AML-193 (cell line): Measurements from ENCODE around the gene KRTAP1-4.
"Not testable (repeated sequence)": the region's sequence is repeated elsewhere in the genome, so short reads cannot be mapped to it uniquely, and the experiment has no call there.

Experiments used
- DNase-seq, 2 experiments: peaks; one replicate each; lab custom pipeline; 2025; lab: John Stamatoyannopoulos, UW

Gene KRTAP1-4

GRCh38 chr17:41048441-41048840 lies 18.4 kb upstream of the KRTAP1-4 start:
- DNase-seq, result no peak

- DNase-seq, result not testable (repeated sequence)
These were observed 16.9 kb upstream of the KRTAP1-4 start, which contains the start of gene KRTAP2-1 for GRCh38 chr17:41046735-41047465. Gene KRTAP2-1, minus strand, starts transcription at chr17:41047316. Its CDS starts 49 bp downstream, at chr17:41047267.

- DNase-seq, result no peak
These were observed 13.0 kb upstream of the KRTAP1-4 start for GRCh38 chr17:41042953-41043352.

DNA sequence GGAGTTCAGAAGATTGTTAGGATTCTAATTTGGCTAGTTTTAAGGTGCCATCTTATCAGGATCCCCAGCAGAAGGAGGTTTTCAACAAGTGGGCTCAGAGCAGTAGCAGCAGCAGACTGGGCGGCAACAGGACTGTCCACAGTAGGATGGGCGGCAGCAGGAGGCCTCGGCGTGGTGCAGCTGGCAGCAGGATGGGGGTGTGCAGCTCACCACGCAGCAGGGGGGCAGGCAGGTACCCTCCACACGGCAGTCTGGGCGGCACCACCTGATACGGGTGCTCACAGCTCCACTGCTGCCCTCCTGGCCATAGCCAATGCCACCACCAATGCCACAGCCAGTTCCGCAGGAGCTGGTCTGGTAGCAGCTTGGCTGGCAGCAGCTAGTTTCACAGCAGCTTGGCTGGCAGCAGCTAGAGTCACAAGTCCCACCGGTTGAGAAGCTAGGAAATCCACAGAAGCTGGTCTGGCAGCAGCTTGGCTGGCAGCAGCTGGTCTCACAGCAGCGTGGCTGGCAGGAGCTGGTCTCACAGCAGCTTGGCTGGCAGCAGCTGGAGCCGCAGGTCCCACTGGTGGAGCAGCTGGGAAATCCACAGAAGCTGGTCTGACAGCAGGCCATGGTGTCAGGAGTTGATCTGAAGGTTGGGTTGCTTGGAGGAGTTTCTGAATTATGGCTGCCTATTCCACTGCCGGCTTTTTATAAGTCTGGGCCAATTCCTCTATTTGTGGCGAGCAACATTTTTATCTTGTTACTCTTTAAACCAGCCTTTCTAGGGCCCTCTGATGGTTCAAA lies 11.0 kb upstream of the KRTAP1-4 start, which contains the start of gene KRTAP1-1:
TSS of gene KRTAP1-1 (minus strand) at position 668 of the 789 bp plus-strand sequence. CDS start at position 615, 53 bp downstream.
- DNase-seq, result not testable (repeated sequence)

DNA sequence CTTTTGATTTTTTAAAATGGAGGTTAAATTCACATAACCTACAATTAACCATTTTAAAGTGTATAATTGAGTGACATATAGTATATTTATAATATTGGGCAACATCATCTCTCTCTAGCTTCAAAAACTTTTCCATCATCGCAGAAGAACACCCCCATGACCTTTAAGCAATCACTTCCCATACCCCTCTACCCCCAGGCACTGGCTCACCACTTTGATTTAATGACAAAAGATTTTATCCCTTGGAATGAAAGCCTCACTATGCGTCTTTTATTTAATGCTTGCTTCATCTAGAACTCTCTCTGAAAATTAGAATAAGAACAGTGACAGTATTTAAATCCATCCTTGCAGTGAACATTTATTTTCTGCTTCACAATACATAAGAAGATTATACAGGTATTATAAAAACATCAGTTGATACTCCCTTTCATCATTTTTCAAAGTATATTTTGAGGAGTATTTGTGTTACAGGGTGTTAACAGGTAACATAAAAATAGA lies 7.9 kb upstream of the KRTAP1-4 start:
- no peak for DNase-seq

- not testable (repeated sequence) for DNase-seq
These were observed 4.4 kb upstream of the KRTAP1-4 start, which contains the start of gene KRTAP1-3 for GRCh38 chr17:41034346-41034935. Gene KRTAP1-3, minus strand, starts transcription at chr17:41034874. Its CDS starts 53 bp downstream, at chr17:41034821.

- no peak for DNase-seq
These were observed 3.1 kb downstream of the KRTAP1-4 start, which contains the start of gene KRTAP1-5 for GRCh38 chr17:41026715-41027471. Gene KRTAP1-5, minus strand, starts transcription at chr17:41027208. Its CDS starts 53 bp downstream, at chr17:41027155.

DNA sequence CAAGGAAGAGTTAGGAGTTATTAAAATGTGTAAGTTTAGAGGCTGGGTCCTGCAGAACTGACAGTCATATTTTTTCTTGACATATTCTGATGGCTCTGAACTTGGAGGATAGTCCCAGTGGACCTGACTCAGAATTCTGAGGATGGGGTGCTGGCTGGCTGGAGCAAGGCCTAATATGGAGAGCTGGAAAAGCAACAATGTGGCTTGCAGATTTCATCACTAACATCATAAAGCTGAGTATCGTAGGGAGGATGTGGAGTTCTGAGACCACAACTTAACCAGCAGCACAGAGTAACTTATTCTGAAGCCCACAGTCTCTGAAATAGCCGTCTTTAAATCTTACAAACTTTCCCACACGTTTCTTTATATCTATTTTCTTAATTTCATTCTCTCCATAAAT lies 5.3 kb downstream of the KRTAP1-4 start:
- no peak for DNase-seq

GRCh38 chr17:41020336-41020735 lies 9.7 kb downstream of the KRTAP1-4 start:
- no peak for DNase-seq

GRCh38 chr17:41019415-41019814 lies 10.6 kb downstream of the KRTAP1-4 start:
- DNase-seq, result no peak

DNA sequence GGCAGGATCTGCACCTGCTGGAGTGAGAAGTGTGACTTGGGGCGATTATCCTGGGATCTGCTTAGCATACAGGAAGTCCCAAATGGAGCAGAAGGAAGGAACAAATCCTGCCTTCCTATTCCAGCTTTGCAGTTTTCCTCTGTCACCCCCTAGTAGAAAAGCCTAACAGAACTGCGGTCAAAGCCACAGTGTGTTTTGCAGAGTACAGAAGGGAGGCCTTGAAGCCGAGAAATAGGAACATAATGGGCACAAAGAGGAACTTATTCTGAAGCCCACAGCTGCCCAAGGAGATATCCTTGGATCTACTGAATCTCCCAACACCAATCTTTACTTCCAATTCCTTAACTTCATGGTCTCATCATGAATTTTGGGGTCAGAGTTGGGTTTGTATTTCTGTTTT lies 11.5 kb downstream of the KRTAP1-4 start:
- DNase-seq, result no peak

GRCh38 chr17:41016578-41017215 lies 13.3 kb downstream of the KRTAP1-4 start:
- DNase-seq, result no peak

GRCh38 chr17:41015454-41015853 lies 14.5 kb downstream of the KRTAP1-4 start:
- no peak for DNase-seq

DNA sequence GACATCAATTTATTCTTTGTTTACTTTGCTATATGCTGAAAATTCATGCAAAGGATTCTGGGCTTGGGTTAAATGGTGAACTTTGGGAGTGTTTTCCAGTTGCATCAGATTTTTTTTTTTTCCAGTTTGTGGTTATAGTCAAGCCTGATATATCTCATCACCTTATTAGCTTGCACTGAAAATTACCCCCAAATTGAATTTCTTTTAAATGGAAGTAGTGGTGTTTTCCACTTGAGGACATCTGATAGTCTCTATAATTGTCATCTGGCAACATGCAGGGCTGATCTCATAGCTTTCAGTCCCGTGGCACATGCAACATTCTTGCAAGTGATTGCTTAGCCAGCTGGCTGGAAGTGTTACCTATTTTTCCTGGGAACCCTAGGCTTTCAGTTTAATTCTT lies 16.4 kb downstream of the KRTAP1-4 start:
- DNase-seq, result no peak

- no peak for DNase-seq
These were observed 16.8 kb downstream of the KRTAP1-4 start for GRCh38 chr17:41013181-41013580.

DNA sequence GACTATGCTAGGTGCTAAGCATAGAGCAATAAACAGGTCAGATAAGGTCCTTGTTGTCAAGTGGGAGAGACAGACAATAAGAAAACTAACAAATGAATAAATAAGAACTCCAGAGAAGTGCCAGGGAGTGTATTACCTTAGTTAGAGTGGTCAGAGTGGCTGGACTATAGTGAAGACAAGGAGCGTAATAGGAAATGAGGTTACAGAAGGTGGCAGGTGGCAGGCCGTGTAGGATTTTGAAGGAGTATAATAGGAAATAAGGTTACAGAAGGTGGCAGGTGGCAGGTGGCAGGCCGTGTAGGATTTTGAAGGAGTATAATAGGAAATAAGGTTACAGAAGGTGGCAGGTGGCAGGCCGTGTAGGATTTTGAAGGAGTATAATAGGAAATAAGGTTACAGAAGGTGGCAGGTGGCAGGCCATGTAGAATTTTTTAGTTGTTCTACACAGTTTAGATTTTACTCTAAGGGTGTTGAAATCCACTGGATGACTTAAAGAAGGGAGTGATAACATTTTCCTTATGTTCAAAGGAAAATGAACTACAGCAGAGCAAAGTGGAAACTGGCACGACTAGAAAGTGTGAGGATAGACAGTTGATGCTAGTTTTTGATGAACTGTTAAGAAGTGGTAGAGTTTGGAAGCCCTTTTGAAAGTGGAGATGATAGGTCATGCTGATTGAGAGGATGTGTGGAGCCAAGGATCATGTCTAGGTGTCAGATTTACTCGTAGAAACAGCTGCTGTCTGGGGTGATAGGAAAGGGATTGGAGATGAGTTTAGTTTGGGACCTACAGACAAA lies 17.5 kb downstream of the KRTAP1-4 start:
- DNase-seq, result no peak

- no peak for DNase-seq
These were observed 19.6 kb downstream of the KRTAP1-4 start for GRCh38 chr17:41010441-41010840.

GRCh38 chr17:41009936-41010335 lies 20.1 kb downstream of the KRTAP1-4 start:
- no peak for DNase-seq

DNA sequence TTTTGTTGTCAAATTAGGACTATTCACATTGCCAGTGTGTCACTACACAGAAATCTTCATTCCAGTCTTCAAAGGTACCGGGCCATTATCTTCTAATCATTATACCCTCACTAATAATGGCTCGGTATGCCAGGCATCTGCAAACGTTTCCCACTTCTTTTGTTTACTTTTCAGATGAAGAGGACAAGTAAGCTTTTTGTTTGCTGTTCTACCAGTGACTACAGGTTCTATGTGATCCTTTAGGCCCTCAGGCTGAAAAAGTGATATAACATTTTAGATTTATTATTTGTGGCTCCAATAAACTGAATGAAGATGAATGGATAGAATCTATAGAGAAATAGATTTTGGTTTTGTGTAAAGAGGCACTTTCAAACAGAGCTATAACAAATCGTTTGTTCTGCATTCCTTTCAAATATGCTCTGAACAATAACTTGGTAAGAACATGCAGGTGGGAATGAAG lies 20.7 kb downstream of the KRTAP1-4 start:
- DNase-seq, result no peak

DNA sequence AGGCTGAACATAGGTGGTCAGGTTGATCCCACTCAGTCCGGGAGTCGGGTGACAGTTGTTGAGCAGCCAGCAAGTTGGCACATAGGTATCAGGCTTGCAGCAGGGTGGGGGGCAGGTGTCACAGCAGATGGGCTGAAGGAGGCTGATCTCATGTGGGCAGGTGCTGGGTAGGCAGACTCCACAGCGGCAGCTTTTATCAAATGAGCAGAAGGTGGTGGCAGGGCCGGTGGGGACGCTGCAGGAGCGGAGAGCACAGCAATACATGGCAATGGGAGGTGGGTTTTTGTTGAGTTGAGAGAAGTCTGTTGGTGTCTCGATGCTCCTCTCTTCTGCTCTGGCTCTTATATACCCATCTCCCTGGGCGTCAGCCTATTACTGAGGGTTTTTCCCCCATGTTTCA lies 21.2 kb downstream of the KRTAP1-4 start, which contains the start of gene KRTAP3-1:
TSS of gene KRTAP3-1 (minus strand) at position 318 of the 400 bp plus-strand sequence. CDS start at position 264, 54 bp downstream.
- no peak for DNase-seq
